GM23338 (cell line): ENCODE measurements around the gene CLPTM1L.

Experiments used
- CREB1 ChIP-seq: fragments of 250-450 bp; sonication (Bioruptor Pico); IDR thresholded peaks from 2 replicates; pipeline ENCODE4 v1.5.0; 2020; ENCODE audit warnings: low read depth, mild to moderate bottlenecking, moderate library complexity
- CTCF ChIP-seq, 2 experiments: fragments of 200-600 bp in 1 of 2; sonication (generic) in 1 of 2; conservative IDR thresholded peaks; 2 replicates each; pipeline versions ENCODE4 v1.5.1 to v1.6.1; 2016 to 2017; ENCODE audit warnings: antibody characterized with exemption in 2 of 2, low read depth in 2 of 2, mild to moderate bottlenecking in 2 of 2, moderate library complexity in 1 of 2
- ETS1 ChIP-seq: IDR thresholded peaks from 2 replicates; pipeline ENCODE4 v1.6.1; 2016; ENCODE audit warnings: antibody characterized with exemption
- EZH2 ChIP-seq: fragments of 200-600 bp; sonication (generic); IDR thresholded peaks from one replicate; pipeline ENCODE4 v1.8.0; 2017; ENCODE audit warnings: antibody characterized with exemption, mild to moderate bottlenecking, low read depth; ENCODE audit not compliant: unreplicated experiment
- EZH2phosphoT487 ChIP-seq: fragments of 200-600 bp; sonication (generic); IDR thresholded peaks from one replicate; pipeline ENCODE4 v1.8.1; 2018; ENCODE audit warnings: antibody characterized with exemption; ENCODE audit not compliant: unreplicated experiment
- JUNB ChIP-seq: IDR thresholded peaks from one replicate; pipeline ENCODE4 v1.6.1; 2016; ENCODE audit warnings: antibody characterized with exemption; ENCODE audit not compliant: unreplicated experiment
- POLR2AphosphoS5 ChIP-seq: IDR thresholded peaks from 2 replicates; pipeline ENCODE4 v1.6.1; 2016; ENCODE audit warnings: antibody characterized with exemption, low read depth
- REST ChIP-seq: IDR thresholded peaks from one replicate; pipeline ENCODE4 v1.6.1; 2018; ENCODE audit warnings: antibody characterized with exemption; ENCODE audit not compliant: unreplicated experiment
- ZNF331 ChIP-seq: fragments of 250-450 bp; sonication (Bioruptor Pico); IDR thresholded peaks from 2 replicates; pipeline ENCODE4 v1.5.0; 2020; ENCODE audit warnings: low read depth, mild to moderate bottlenecking, moderate library complexity

- TF ChIP-seq CTCF (conservative IDR thresholded peaks at IDR 0.05; ENCODE audit: low read depth in 2 of 2) = peak in 1 of 2 experiments; percentile 41; a peak in 2 of 4 replicates
- no peak for TF ChIP-seq POLR2AphosphoS5
- TF ChIP-seq EZH2phosphoT487 = no peak
- TF ChIP-seq ZNF331 (CRISPR knock-in tag) = no peak
- no peak for TF ChIP-seq REST
- no peak for TF ChIP-seq EZH2
- no peak for TF ChIP-seq CREB1 (CRISPR knock-in tag)
- TF ChIP-seq JUNB = no peak
- TF ChIP-seq ETS1 = no peak
Measured at GRCh38 chr5:1349246-1349645, 4.3 kb upstream of the CLPTM1L start.
